Coronary artery (tissue), 2 donors: ENCODE measurements around the gene ADCY1.

Experiments
- DNase-seq: peaks from one replicate; pipeline ENCODE4 v3.0.0-alpha.2; 2017; ENCODE audit warnings: low spot score
- H3K27ac ChIP-seq, 2 donors: fragments of 200-600 bp; sonication (generic); one replicate each; pipeline ENCODE4 v1.5.1; 2016 to 2019
- H3K4me3 ChIP-seq: fragments of 200-600 bp; sonication (generic); 2 replicates; pipeline ENCODE4 v1.5.1; 2016; ENCODE audit warnings: mild to moderate bottlenecking, moderate library complexity
- CTCF ChIP-seq: fragments of 200-600 bp; sonication (generic); IDR thresholded peaks from one replicate; pipeline ENCODE4 v1.5.1; 2019; ENCODE audit warnings: antibody characterized with exemption

Gene ADCY1

GRCh38 chr7:45610019-45610418, 35.9 kb downstream of the ADCY1 start:
- H3K4me3 ChIP-seq, result no peak overlapping the region
- H3K27ac ChIP-seq, result no peak overlapping the region
- TF ChIP-seq CTCF, result no peak
- DNase-seq, result peak; percentile 53

- peak; percentile 49 for DNase-seq
- TF ChIP-seq CTCF, result no peak
- no peak overlapping the region for H3K4me3 ChIP-seq
- no peak overlapping the region for H3K27ac ChIP-seq
Measured at GRCh38 chr7:45610660-45611299, 36.6 kb downstream of the ADCY1 start.

GRCh38 chr7:45617166-45617565, 43.0 kb downstream of the ADCY1 start:
- DNase-seq, result no peak
- H3K27ac ChIP-seq, result no peak overlapping the region
- TF ChIP-seq CTCF, result no peak
- H3K4me3 ChIP-seq, result no peak overlapping the region

- H3K4me3 ChIP-seq, result no peak overlapping the region
- TF ChIP-seq CTCF, result no peak
- H3K27ac ChIP-seq, result no peak overlapping the region
- no peak for DNase-seq
Measured at GRCh38 chr7:45622058-45622457, 47.9 kb downstream of the ADCY1 start.

GRCh38 chr7:45623157-45623556, 49.0 kb downstream of the ADCY1 start:
- no peak overlapping the region for H3K4me3 ChIP-seq
- no peak overlapping the region for H3K27ac ChIP-seq
- DNase-seq, result no peak
- TF ChIP-seq CTCF, result no peak

GRCh38 chr7:45623740-45624391, 49.7 kb downstream of the ADCY1 start:
- no peak for DNase-seq
- TF ChIP-seq CTCF, result no peak
- H3K27ac ChIP-seq, result no peak overlapping the region
- no peak overlapping the region for H3K4me3 ChIP-seq

GRCh38 chr7:45624392-45624760, 50.2 kb downstream of the ADCY1 start:
- no peak overlapping the region for H3K27ac ChIP-seq
- no peak for TF ChIP-seq CTCF
- H3K4me3 ChIP-seq, result no peak overlapping the region
- no peak for DNase-seq
